Fibroblast of the aortic adventitia (primary cell): Measurements from ENCODE around the gene CSMD2. TPM values are rescaled to one million over a fixed set of nuclear protein-coding genes. Genes with fewer than 3 reads are reported as not detected.

Source experiments
- DNase-seq: peaks from one replicate; pipeline ENCODE4 v3.0.0-alpha.2; 2010; ENCODE audit warnings: low read depth
- H3K4me3 ChIP-seq: 2 replicates; pipeline ENCODE4 v1.5.1; 2011; ENCODE audit warnings: low read depth, mild to moderate bottlenecking, control low read depth, low read length, moderate library complexity
- CTCF ChIP-seq: IDR thresholded peaks from 2 replicates; pipeline ENCODE4 v1.5.1; 2011; ENCODE audit warnings: mild to moderate bottlenecking, low read length, control low read depth, inconsistent platforms; ENCODE audit not compliant: insufficient read depth
- total RNA-seq: library from RNA; depleted of rRNA; stranded (reverse); fragments of >200 nt; gene quantifications from 2 replicates; pipeline ENCODE4 v1.2.3, GENCODE V29; 2012; ENCODE audit warnings: low replicate concordance

Gene CSMD2
- total RNA-seq, 1 donor, result 6.6 TPM

GRCh38 chr1:33599516-33600115, 565.4 kb downstream of the CSMD2 start:
- TF ChIP-seq CTCF, result no peak
- H3K4me3 ChIP-seq, result no peak overlapping the region
- no peak for DNase-seq

- TF ChIP-seq CTCF, result no peak
- no peak overlapping the region for H3K4me3 ChIP-seq
- no peak for DNase-seq
These were observed 576.3 kb downstream of the CSMD2 start for GRCh38 chr1:33588726-33589125.

GRCh38 chr1:33586795-33587194, 578.2 kb downstream of the CSMD2 start:
- TF ChIP-seq CTCF, result no peak
- H3K4me3 ChIP-seq, result no peak overlapping the region
- no peak for DNase-seq

GRCh38 chr1:33586106-33586505, 578.9 kb downstream of the CSMD2 start:
- no peak overlapping the region for H3K4me3 ChIP-seq
- no peak for TF ChIP-seq CTCF
- DNase-seq, result peak; percentile 48

GRCh38 chr1:33583567-33583966, 581.5 kb downstream of the CSMD2 start:
- H3K4me3 ChIP-seq, result no peak overlapping the region
- no peak for TF ChIP-seq CTCF
- no peak for DNase-seq

- no peak for TF ChIP-seq CTCF
- H3K4me3 ChIP-seq, result no peak overlapping the region
- DNase-seq, result no peak
These were observed 586.2 kb downstream of the CSMD2 start for GRCh38 chr1:33578557-33579448.
